GM18502 (cell line): ENCODE data around the gene RELT.

ENCODE experiments used
- ATAC-seq: cut with Tn5 transposase; IDR thresholded peaks from one replicate; pipeline ENCODE4 v1.9.1; 2021; ENCODE audit warnings: mild to moderate bottlenecking; ENCODE audit not compliant: unreplicated experiment, poor library complexity

Gene RELT

GRCh38 chr11:73389134-73389525 lies 12.9 kb downstream of the RELT start:
- ATAC-seq, result no peak

- no peak for ATAC-seq
Measured at GRCh38 chr11:73389916-73390315, 13.7 kb downstream of the RELT start.

GRCh38 chr11:73390601-73391565 lies 14.7 kb downstream of the RELT start:
- ATAC-seq, result no peak

GRCh38 chr11:73391665-73392064 lies 15.5 kb downstream of the RELT start:
- ATAC-seq, result no peak

GRCh38 chr11:73392108-73393010 lies 16.2 kb downstream of the RELT start:
- ATAC-seq, result no peak

- no peak for ATAC-seq
Measured at GRCh38 chr11:73393011-73393380, 16.8 kb downstream of the RELT start.

GRCh38 chr11:73393479-73394415 lies 17.5 kb downstream of the RELT start:
- ATAC-seq, result no peak

GRCh38 chr11:73394416-73395296 lies 18.5 kb downstream of the RELT start:
- no peak for ATAC-seq

GRCh38 chr11:73395297-73396208 lies 19.4 kb downstream of the RELT start:
- no peak for ATAC-seq

GRCh38 chr11:73396251-73396930 lies 20.2 kb downstream of the RELT start:
- ATAC-seq, result no peak

- ATAC-seq, result no peak
Measured at GRCh38 chr11:73396985-73397384, 20.8 kb downstream of the RELT start.

- no peak for ATAC-seq
Measured at GRCh38 chr11:73397468-73398131, 21.4 kb downstream of the RELT start.

- ATAC-seq, result no peak
Measured at GRCh38 chr11:73398132-73398526, 21.9 kb downstream of the RELT start.

GRCh38 chr11:73398721-73399120 lies 22.5 kb downstream of the RELT start:
- ATAC-seq, result no peak

GRCh38 chr11:73399159-73399590 lies 23.0 kb downstream of the RELT start:
- ATAC-seq, result no peak

GRCh38 chr11:73399636-73400035 lies 23.4 kb downstream of the RELT start:
- ATAC-seq, result no peak

GRCh38 chr11:73400293-73400692 lies 24.1 kb downstream of the RELT start:
- ATAC-seq, result no peak
